ENCODE results near the gene AKAP17A.

GRCh38 chrX:1577845-1578244, 13.6 kb upstream of the AKAP17A start:
- TF ChIP-seq, protein P1, sequence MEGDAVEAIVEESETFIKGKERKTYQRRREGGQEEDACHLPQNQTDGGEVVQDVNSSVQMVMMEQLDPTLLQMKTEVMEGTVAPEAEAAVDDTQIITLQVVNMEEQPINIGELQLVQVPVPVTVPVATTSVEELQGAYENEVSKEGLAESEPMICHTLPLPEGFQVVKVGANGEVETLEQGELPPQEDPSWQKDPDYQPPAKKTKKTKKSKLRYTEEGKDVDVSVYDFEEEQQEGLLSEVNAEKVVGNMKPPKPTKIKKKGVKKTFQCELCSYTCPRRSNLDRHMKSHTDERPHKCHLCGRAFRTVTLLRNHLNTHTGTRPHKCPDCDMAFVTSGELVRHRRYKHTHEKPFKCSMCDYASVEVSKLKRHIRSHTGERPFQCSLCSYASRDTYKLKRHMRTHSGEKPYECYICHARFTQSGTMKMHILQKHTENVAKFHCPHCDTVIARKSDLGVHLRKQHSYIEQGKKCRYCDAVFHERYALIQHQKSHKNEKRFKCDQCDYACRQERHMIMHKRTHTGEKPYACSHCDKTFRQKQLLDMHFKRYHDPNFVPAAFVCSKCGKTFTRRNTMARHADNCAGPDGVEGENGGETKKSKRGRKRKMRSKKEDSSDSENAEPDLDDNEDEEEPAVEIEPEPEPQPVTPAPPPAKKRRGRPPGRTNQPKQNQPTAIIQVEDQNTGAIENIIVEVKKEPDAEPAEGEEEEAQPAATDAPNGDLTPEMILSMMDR (conservative IDR thresholded peaks at IDR 0.05), result no peak
- TF ChIP-seq ZFX (IDR thresholded peaks at IDR 0.05), result no peak
